Measurements from ENCODE around the gene CELF2.

CELF2 gene

DNA sequence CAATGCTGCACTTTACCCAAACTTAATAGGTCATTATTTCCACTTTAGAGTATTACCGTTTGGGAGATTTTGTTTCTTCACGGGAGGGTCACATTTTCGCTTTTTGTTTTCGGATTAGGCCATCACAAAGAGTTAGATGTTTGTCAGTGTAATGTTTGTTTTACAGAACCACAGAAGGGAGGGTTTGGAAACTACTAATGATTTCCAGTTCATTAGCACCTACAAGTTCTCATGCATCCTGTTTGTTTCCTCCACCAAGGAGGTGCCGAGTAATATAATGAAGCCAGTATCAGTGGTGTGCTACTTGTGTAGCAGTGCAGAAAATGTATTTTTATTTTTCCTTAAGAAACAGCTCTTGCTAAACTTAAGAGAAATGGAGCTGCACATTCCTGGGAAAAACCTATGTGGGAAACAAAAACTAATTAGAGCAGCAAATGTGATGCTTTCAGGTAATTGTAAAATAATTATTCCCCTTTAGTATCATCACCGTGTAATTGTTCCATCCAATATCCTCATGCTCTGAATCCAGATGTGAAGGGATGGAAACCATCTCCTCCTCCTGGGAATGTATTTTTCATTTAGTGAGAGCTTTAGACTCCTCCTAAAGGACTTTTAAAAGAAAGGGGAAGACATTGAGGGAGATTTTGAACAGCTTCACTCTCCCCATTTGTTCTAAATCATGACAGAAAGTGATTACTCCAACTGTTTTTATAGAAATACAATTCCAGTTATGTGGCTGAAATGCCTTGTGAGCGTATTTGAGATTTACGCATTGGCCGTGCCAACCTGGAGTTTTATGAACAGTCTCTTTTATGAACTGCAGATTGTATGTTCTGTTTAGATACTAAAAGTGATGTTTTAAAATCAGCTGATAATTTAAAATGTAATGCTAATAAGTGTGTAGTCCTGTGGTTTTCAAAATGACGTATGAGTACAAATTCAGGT is 5.6 kb downstream of the CELF2 start:
- no peak for DNase-seq

DNA sequence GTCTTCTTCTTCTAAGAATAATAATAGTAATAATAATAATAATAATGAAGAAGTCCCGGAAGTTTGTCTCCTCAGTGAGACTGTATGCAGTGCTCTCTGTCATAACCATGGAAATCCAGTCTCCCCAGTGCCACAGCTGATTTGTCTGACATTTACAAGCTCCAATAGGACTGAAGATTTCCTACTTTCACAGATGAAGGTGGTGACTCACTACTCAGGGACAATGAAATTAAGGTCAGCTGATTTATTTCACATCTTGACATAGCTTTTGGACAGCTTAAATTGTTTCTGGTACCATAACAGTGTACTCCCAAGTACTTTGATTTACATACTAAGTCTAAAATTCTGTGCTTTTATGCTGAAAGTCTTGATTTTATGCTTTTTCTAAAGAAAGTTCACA is 6.9 kb downstream of the CELF2 start:
- DNase-seq = no peak

- DNase-seq = no peak
Observed at GRCh38 chr10:11025978-11026377, 8.3 kb downstream of the CELF2 start.

DNA sequence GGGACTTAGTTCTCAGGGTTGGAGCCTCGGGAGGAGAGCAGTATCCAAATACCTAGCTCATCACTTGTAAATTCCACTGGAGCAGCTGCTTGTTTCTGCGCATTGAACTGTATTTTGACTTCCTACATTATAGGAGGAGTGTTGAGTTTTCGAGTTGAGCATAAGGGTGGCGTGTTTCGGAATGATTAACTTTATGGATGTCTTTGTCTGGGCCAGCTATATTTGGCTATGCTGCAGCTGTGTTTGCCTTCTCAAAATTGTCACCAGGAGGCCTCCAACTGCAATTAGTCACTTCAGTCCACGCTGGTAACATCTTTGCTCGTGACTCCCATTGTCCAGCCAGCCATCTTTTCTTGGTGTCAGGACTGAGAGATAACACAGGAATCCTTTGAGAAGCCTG is 9.1 kb downstream of the CELF2 start:
- DNase-seq = no peak

GRCh38 chr10:11034762-11035161 is 17.1 kb downstream of the CELF2 start:
- DNase-seq = no peak

- no peak for DNase-seq
Observed at GRCh38 chr10:11035301-11035991, 17.8 kb downstream of the CELF2 start.

GRCh38 chr10:11036424-11037011 is 18.8 kb downstream of the CELF2 start:
- DNase-seq = no peak

GRCh38 chr10:11037991-11038390 is 20.3 kb downstream of the CELF2 start:
- DNase-seq = no peak

- DNase-seq = no peak
Observed at GRCh38 chr10:11042357-11042756, 24.7 kb downstream of the CELF2 start.

DNA sequence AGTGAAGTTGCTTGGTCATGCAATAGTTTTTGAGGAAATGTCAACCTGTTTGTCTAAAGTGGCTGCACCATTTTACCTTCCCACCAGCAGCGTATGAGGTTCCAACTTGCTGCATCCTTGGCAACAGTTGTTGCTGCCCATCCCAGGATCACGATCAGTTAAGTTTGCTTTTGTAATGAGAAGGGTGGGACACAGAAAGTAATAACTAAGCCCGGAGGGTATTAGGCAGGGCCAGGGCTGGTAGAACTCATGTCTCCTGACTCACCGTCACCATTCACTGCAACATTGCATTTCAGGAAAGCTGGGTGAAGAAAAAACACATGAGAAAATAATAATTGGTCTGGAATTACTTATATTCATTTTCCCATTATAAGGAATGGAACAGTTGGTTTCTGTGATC is 25.4 kb downstream of the CELF2 start:
- DNase-seq = no peak

GRCh38 chr10:11043446-11044127 is 25.9 kb downstream of the CELF2 start:
- DNase-seq = no peak

DNA sequence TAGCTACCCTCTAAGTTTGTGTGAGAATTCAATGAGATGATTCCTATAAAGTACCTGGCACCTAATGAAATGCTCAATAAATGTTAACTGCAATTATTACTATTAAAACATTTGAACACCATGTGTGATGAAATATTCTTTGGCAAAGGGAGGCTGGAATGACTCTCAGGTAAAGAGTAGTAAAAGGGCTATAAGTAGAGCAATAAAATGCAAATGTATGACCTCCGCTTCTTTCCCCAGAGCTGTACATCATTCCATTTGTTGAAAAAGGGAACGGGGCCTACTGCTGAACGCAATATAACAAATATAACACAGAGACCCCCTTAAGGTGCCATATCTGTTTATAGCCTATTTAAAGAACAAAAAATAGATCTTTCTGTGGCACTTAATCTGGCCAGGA is 27.8 kb downstream of the CELF2 start:
- DNase-seq = no peak

- DNase-seq = no peak
Observed at GRCh38 chr10:11045995-11046775, 28.5 kb downstream of the CELF2 start.

- no peak for DNase-seq
Observed at GRCh38 chr10:11046776-11047160, 29.1 kb downstream of the CELF2 start.

GRCh38 chr10:11048707-11049278 is 31.1 kb downstream of the CELF2 start:
- DNase-seq = no peak

GRCh38 chr10:11049806-11050205 is 32.1 kb downstream of the CELF2 start:
- DNase-seq = no peak

DNA sequence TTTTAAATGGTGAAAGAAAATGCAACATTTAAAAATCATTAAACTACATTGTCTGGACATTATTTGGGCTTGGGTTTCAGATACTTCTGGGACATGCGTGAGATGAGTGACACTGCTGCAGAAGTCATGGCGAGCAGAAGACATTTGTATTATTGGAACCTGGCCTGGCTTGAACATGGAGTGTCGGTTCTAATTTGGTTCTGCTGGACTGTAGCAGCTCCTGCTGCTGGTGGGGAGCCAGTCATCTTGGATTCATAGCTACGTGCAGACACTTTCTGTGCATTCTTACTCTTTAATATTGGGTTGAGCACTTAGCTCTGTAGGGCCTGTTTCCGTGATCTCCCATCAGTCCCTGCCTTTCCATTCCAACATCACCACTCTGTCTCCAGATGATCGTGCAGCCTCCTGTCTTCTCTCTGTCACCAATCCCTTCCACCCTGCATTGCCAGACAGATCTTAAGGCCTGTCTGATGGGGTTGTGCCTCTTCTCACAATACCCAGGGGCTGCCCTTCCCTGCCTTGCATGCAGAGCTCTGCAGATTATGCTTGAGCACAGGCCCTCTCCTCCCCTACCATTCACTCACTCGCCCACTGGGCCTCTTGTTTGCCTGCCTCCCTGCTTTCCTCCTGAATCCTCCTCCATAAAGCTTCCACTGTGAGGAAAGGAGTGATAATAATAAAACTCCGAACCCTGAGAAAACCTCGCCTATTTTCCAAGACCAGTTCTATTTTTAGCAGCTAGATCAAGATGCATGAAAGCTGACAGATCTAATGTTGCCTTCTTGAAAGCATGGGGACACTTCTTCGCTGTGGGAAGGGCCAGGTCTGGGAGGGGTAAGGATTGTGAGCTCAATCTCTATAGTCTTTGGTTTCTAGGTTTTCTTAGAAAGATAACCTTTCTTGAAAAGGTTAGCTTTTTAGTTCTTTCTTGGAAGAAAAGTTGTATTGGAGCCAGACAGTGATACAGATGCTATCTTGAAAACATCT is 32.9 kb downstream of the CELF2 start:
- no peak for DNase-seq

DNA sequence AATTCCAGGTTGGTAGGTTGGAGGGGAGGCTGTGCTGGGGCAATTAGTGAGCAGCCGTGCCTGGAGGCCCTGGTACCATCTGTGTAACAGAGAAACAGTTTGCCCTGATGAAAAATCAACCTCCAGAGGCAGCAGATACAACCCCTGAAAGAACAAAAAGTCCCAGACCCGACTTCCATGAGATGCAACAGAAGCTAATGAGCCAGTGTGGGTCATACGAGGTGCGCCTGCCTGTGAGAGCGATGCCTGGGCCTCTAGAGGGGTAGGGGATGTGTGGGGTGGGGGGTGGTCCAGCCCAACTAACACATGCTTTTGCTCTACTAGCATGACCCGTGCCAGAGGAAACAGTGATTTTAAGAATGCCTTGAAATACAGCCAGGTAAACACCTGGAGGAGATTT is 39.3 kb downstream of the CELF2 start:
- DNase-seq = no peak

- DNase-seq = no peak
Observed at GRCh38 chr10:11057448-11057847, 39.8 kb downstream of the CELF2 start.

DNA sequence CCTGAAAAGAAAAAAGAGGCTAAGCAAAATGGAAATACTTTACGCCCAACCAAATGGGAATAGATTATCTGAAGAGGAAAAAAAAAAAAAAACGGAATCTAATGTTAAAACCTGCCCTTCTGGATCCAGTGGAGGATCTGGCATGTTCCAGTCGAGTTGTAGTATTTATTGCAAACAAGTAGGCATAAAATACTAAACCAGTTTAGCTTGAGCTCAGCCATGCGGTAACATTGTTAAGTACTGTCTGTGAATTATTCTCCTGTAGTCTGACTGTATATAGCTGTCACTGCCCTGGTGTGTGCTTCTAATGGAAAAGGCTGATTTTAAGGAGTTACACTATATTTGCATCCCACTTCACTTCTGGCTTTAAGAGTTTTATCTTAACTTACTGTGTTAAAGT is 40.3 kb downstream of the CELF2 start:
- DNase-seq = no peak

- no peak for DNase-seq
Observed at GRCh38 chr10:11058965-11059364, 41.3 kb downstream of the CELF2 start.
